ENCODE results near the gene RCAN2. TPM values are rescaled to one million over a fixed set of nuclear protein-coding genes. Genes with fewer than 3 reads are reported as not detected.

The RCAN2 gene
- total and polyA plus RNA-seq, 2 donors (not counting 3 experiments of a cell fraction or from before 2014, with no cell fraction given) = 0.07 to 0.33 TPM

DNA sequence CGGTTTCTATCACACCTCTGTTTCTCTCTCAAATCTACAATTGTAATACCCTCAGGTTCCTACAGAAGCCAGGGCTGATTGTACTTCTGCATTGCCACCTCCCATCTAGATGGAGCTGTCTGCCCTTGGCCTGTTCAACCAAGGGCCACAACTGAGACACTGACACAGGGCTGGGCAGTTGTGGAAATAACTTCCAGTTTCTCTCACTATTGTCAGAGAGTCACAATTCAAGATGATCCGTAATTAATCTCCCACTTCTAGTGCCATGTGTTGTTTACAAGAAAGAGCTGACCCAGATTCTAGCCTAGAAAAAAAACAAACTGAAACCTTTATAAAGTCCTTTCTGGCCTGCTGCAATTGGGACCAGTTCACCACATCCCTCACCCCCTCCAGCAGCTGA, 22.2 kb downstream of the RCAN2 start:
- Histone ChIP-seq H4K20me1 (replicated peaks; ENCODE audit: control insufficient read depth, extremely low read depth, insufficient read depth, low read length) (no peaks in the 10 kb centered on the region), H3K79me2 (ENCODE audit: control insufficient read depth, insufficient read depth, low read length) (no peaks in the 10 kb centered on the region), H3K9me3 (replicated peaks; ENCODE audit: control insufficient read depth, insufficient read depth, low read length) (no peaks in the 10 kb centered on the region), H3K36me3 (ENCODE audit: control insufficient read depth in 2 of 2, extremely low read depth in 1 of 2, insufficient read depth in 2 of 2, low read length in 2 of 2) (no peaks in the 10 kb centered on the region), H3K27ac (ENCODE audit: insufficient read depth, low read depth, low read length) (no peak overlapping the region), H2AFZ (ENCODE audit: low read depth, low read length) (no peak overlapping the region), H3K4me2 (ENCODE audit: insufficient read depth, low read length) (no peak overlapping the region), H3K4me3 (replicated peaks in 1 of 3; ENCODE audit: insufficient read depth in 1 of 3, low read depth in 1 of 3, low read length in 3 of 3) (no peak overlapping the region), H3K9me1 (replicated peaks; ENCODE audit: control insufficient read depth, extremely low read depth, insufficient read depth, low read length) (no peaks in the 10 kb centered on the region), H3K27me3 (ENCODE audit: control insufficient read depth in 2 of 2, insufficient read depth in 2 of 2, low read length in 2 of 2) (no peaks in the 10 kb centered on the region), H3K9ac (replicated peaks; ENCODE audit: extremely low read depth, insufficient read depth, low read length) (no peak overlapping the region), H3K4me1 (ENCODE audit: control insufficient read depth, extremely low read depth, insufficient read depth, low read length) (no peaks in the 10 kb centered on the region)
- no peak for FAIRE-seq
- TF ChIP-seq JUN (IDR thresholded peaks at IDR 0.05; ENCODE audit: borderline replicate concordance, insufficient read depth, insufficient read length, low read depth) = no peak
- no peak for TF ChIP-seq POLR2A (IDR thresholded peaks at IDR 0.05; ENCODE audit: low read depth, low read length)
- TF ChIP-seq, protein P1, sequence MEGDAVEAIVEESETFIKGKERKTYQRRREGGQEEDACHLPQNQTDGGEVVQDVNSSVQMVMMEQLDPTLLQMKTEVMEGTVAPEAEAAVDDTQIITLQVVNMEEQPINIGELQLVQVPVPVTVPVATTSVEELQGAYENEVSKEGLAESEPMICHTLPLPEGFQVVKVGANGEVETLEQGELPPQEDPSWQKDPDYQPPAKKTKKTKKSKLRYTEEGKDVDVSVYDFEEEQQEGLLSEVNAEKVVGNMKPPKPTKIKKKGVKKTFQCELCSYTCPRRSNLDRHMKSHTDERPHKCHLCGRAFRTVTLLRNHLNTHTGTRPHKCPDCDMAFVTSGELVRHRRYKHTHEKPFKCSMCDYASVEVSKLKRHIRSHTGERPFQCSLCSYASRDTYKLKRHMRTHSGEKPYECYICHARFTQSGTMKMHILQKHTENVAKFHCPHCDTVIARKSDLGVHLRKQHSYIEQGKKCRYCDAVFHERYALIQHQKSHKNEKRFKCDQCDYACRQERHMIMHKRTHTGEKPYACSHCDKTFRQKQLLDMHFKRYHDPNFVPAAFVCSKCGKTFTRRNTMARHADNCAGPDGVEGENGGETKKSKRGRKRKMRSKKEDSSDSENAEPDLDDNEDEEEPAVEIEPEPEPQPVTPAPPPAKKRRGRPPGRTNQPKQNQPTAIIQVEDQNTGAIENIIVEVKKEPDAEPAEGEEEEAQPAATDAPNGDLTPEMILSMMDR (IDR thresholded peaks at IDR 0.05; ENCODE audit: extremely low read depth in 1 of 2, insufficient read depth in 1 of 2, low read depth in 1 of 2, low read length in 2 of 2) = no peak
- no peak for TF ChIP-seq MYC (IDR thresholded peaks at IDR 0.05; ENCODE audit: low read depth, low read length)
- TF ChIP-seq FOS (IDR thresholded peaks at IDR 0.05; ENCODE audit: borderline replicate concordance, insufficient read depth, low read length) = no peak
- TF ChIP-seq POLR2AphosphoS5 (IDR thresholded peaks at IDR 0.05; ENCODE audit: insufficient read depth, low read depth, low read length) = no peak
- TF ChIP-seq GATA2 (IDR thresholded peaks at IDR 0.05; ENCODE audit: insufficient read depth, insufficient read length, low read depth, low read length) = no peak
- TF ChIP-seq, protein P2, sequence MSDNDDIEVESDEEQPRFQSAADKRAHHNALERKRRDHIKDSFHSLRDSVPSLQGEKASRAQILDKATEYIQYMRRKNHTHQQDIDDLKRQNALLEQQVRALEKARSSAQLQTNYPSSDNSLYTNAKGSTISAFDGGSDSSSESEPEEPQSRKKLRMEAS (IDR thresholded peaks at IDR 0.05; ENCODE audit: insufficient read depth, insufficient read length) = no peak
- TF ChIP-seq EZH2 (IDR thresholded peaks at IDR 0.05; ENCODE audit: borderline replicate concordance, low read depth, low read length, severe bottlenecking) = no peak
- CTCF ChIA-PET = interaction anchor here (0.7 kb wide), 1 partner anchor 10 kb away, joined by 3 read pairs; no protein-coding TSS in a partner anchor
- DNase-seq (ENCODE audit: low read depth, low spot score) = no peak
- dilution Hi-C loops (cut with MboI; ENCODE audit: extremely low pct_ligation_motif_present, low sequenced_read_pairs) = no loop called here
- no TSS peak for BruUV-seq (replicated peaks)
- intact Hi-C loops (cut with micrococcal nuclease) = no loop called here
- POLR2A ChIA-PET = no interaction called here
